B cell (primary cell): ENCODE results near the gene RASSF9. TPM values are rescaled to one million over a fixed set of nuclear protein-coding genes. Genes with fewer than 3 reads are reported as not detected.

Experiments used
- ATAC-seq: fragments of 200-7000 bp; cut with Tn5 transposase; one replicate; pipeline ENCODE4 v1.10.0; 2021; ENCODE audit warnings: low read depth, mild to moderate bottlenecking, moderate number of reproducible peaks, moderate library complexity
- CTCF ChIA-PET: fragments of 350-600 bp; sonication (Branson Sonifier 250); formaldehyde crosslinking; loops from one replicate; lab custom pipeline; 2021; ENCODE audit warnings: antibody characterized with exemption, inconsistent platforms; lab: Charles Lee
- POLR2A ChIA-PET: fragments of 350-600 bp; sonication (Branson Sonifier 250); formaldehyde crosslinking; loops from one replicate; lab custom pipeline; 2021; ENCODE audit warnings: antibody characterized with exemption; lab: Charles Lee
- DNase-seq: peaks from one replicate; pipeline ENCODE4 v3.0.0; 2013
- H2AFZ ChIP-seq: 2 replicates; pipeline ENCODE4 v1.6.1; 2012; ENCODE audit warnings: mild to moderate bottlenecking, low read depth, low read length; ENCODE audit not compliant: insufficient read depth, poor library complexity, severe bottlenecking
- H3K27ac ChIP-seq, 2 donors: 1 replicate in 1 of 2; 2 replicates in 1 of 2; pipeline ENCODE4 v1.5.1; 2012 to 2013; ENCODE audit warnings: low read length in 2 of 2, mild to moderate bottlenecking in 2 of 2, moderate library complexity in 1 of 2
- H3K27me3 ChIP-seq, 4 experiments: fragments of 200-600 bp in 1 of 4; sonication (generic) in 1 of 4; replicated peaks in 1 of 4; 1 replicate in 2 of 4; 2 replicates in 2 of 4; pipeline versions ENCODE4 v1.6.1 to v1.7.0; 2013 to 2016; ENCODE audit warnings: low read length in 3 of 4, mild to moderate bottlenecking in 2 of 4, mixed read lengths in 1 of 4, moderate library complexity in 1 of 4; ENCODE audit not compliant: insufficient read depth in 4 of 4, control insufficient read depth in 3 of 4; ENCODE audit errors: control extremely low read depth in 1 of 4
- H3K36me3 ChIP-seq, 2 experiments: replicated peaks in 1 of 2; 1 replicate in 1 of 2; 2 replicates in 1 of 2; pipeline versions ENCODE4 v1.6.1 to v1.7.1; 2013; ENCODE audit warnings: low read length in 1 of 2; ENCODE audit not compliant: insufficient read depth in 2 of 2, control insufficient read depth in 1 of 2; ENCODE audit errors: control extremely low read depth in 1 of 2, extremely low read depth in 1 of 2
- H3K4me1 ChIP-seq, 2 donors: fragments of 200-600 bp in 1 of 2; sonication (generic) in 1 of 2; 1 replicate in 1 of 2; 2 replicates in 1 of 2; pipeline versions ENCODE4 v1.5.1 to v1.6.1; 2013 to 2017; ENCODE audit warnings: low read length in 2 of 2; ENCODE audit not compliant: control insufficient read depth in 2 of 2, insufficient read depth in 2 of 2
- H3K4me2 ChIP-seq: replicated peaks from 2 replicates; pipeline ENCODE3; 2012; ENCODE audit warnings: mild to moderate bottlenecking, low read depth, low read length; ENCODE audit not compliant: poor library complexity, severe bottlenecking
- H3K4me3 ChIP-seq, 5 experiments: fragments of 200-600 bp in 1 of 5; sonication (generic) in 1 of 5; 1 replicate in 3 of 5; 2 replicates in 2 of 5; pipeline versions ENCODE4 v1.5.1 to v1.7.0; 2011 to 2016; ENCODE audit warnings: low read length in 4 of 5, mild to moderate bottlenecking in 4 of 5, low read depth in 2 of 5, control low read depth in 1 of 5, moderate library complexity in 1 of 5; ENCODE audit not compliant: insufficient read depth in 1 of 5; ENCODE audit errors: control extremely low read depth in 1 of 5, extremely low read depth in 1 of 5
- H3K79me2 ChIP-seq: fragments of 200-600 bp; sonication (generic); one replicate; pipeline ENCODE4 v1.6.0; 2016; ENCODE audit warnings: low read length; ENCODE audit not compliant: control insufficient read depth, insufficient read depth
- H3K9ac ChIP-seq: fragments of 200-600 bp; sonication (generic); 2 replicates; pipeline ENCODE4 v1.6.1; 2017; ENCODE audit warnings: mild to moderate bottlenecking, low read length, moderate library complexity
- H3K9me3 ChIP-seq, 3 donors: one replicate each; pipeline versions ENCODE4 v1.6.1 to v1.7.1; 2013; ENCODE audit warnings: low read length in 2 of 3; ENCODE audit not compliant: control insufficient read depth in 2 of 3, insufficient read depth in 1 of 3; ENCODE audit errors: control extremely low read depth in 1 of 3
- H4K20me1 ChIP-seq: 2 replicates; pipeline ENCODE4 v1.6.0; 2012; ENCODE audit warnings: mild to moderate bottlenecking, low read length; ENCODE audit not compliant: insufficient read depth, control insufficient read depth, poor library complexity, severe bottlenecking
- H3K27ac Mint-ChIP-seq: one replicate; pipeline ENCODE4 v1.8.0; 2021; ENCODE audit warnings: mixed read lengths
- H3K27me3 Mint-ChIP-seq: one replicate; pipeline ENCODE4 v1.8.0; 2021; ENCODE audit warnings: mixed read lengths
- H3K4me1 Mint-ChIP-seq: one replicate; pipeline ENCODE4 v1.8.0; 2021; ENCODE audit warnings: mixed read lengths
- H3K4me3 Mint-ChIP-seq: one replicate; pipeline ENCODE4 v1.8.0; 2021; ENCODE audit warnings: mixed read lengths
- H3K9me3 Mint-ChIP-seq: one replicate; pipeline ENCODE4 v1.8.0; 2022; ENCODE audit warnings: mixed read lengths; ENCODE audit not compliant: insufficient read depth
- EZH2 ChIP-seq: IDR thresholded peaks from 2 replicates; pipeline ENCODE4 v1.6.1; 2012; ENCODE audit warnings: borderline replicate concordance, low read depth, mild to moderate bottlenecking, moderate library complexity, low read length; ENCODE audit not compliant: insufficient read depth, poor library complexity, severe bottlenecking
- WGBS: methylation state at CpG from one replicate; pipeline ENCODE4 v1.1.5; 2013; ENCODE audit warnings: missing lambda C conversion rate; ENCODE audit not compliant: insufficient coverage; 5-methylcytosine and 5-hydroxymethylcytosine counted together
- intact Hi-C: fragments of 100-400 bp; cut with micrococcal nuclease; formaldehyde crosslinking; loops from one replicate; pipeline ENCODE4 v1.10.0; 2022
- polyA plus RNA-seq: library from polyadenylated mRNA; depleted of rRNA; stranded (reverse); fragments of >200 nt; gene quantifications from 2 replicates; pipeline ENCODE4 v1.2.3, GENCODE V29; 2012
- total RNA-seq, 2 donors: library from RNA; stranded (reverse); fragments of 120-200 nt in 1 of 2; gene quantifications; 1 replicate in 1 of 2; 2 replicates in 1 of 2; pipeline versions ENCODE4 v1.2.3 to v1.2.4, GENCODE V29; 2013 to 2022
- TF ChIP-seq, protein P1 (sequence below): fragments of 200-600 bp; IDR thresholded peaks from one replicate; pipeline ENCODE4 v1.8.0; 2022; ENCODE audit warnings: antibody characterized with exemption, mild to moderate bottlenecking

Gene RASSF9
- total and polyA plus RNA-seq, 2 donors (not counting 1 experiment from before 2014, with no cell fraction given) = not detected

DNA sequence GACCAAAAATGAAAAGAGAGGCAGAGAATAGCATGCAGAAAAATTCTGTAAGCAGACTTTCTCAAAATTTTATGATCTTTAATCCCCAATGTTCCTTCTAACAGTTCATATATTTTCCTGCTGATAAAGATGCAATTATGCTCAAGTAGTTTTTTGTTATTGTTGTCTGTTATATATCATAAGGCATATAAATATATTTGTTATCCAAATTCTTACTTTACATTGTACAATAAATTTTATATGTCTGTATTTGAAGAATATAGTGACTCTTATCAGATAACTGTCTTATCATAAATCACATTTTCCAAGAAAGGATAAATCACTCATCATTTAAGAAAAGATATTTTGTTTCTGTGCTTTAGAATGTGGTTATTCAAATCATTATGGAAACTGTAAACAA lies 2.6 kb downstream of the RASSF9 start:
- H3K9me3 Mint-ChIP-seq = peaks cover 2% of the 10 kb centered on the region
- no peak overlapping the region for H3K27ac Mint-ChIP-seq
- TF ChIP-seq, protein P1, sequence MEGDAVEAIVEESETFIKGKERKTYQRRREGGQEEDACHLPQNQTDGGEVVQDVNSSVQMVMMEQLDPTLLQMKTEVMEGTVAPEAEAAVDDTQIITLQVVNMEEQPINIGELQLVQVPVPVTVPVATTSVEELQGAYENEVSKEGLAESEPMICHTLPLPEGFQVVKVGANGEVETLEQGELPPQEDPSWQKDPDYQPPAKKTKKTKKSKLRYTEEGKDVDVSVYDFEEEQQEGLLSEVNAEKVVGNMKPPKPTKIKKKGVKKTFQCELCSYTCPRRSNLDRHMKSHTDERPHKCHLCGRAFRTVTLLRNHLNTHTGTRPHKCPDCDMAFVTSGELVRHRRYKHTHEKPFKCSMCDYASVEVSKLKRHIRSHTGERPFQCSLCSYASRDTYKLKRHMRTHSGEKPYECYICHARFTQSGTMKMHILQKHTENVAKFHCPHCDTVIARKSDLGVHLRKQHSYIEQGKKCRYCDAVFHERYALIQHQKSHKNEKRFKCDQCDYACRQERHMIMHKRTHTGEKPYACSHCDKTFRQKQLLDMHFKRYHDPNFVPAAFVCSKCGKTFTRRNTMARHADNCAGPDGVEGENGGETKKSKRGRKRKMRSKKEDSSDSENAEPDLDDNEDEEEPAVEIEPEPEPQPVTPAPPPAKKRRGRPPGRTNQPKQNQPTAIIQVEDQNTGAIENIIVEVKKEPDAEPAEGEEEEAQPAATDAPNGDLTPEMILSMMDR = no peak
- no peak for TF ChIP-seq EZH2
- Histone ChIP-seq H3K9ac (no peak overlapping the region), H3K4me1 (no peaks in the 10 kb centered on the region), H3K4me3 (no peak overlapping the region), H3K9me3 (no peaks in the 10 kb centered on the region), H3K36me3 (no peaks in the 10 kb centered on the region), H2AFZ (no peak overlapping the region), H3K27me3 (no peaks in the 10 kb centered on the region), H3K79me2 (no peaks in the 10 kb centered on the region), H4K20me1 (no peaks in the 10 kb centered on the region), H3K27ac (no peak overlapping the region), H3K4me2 (no peak overlapping the region)
- intact Hi-C loops = no loop called here
- POLR2A ChIA-PET = no interaction called here
- H3K4me3 Mint-ChIP-seq = no peak overlapping the region
- H3K27me3 Mint-ChIP-seq = no peaks in the 10 kb centered on the region
- DNase-seq (no peak), ATAC-seq (no peak)
- no peaks in the 10 kb centered on the region for H3K4me1 Mint-ChIP-seq
- CTCF ChIA-PET = no interaction called here

DNA sequence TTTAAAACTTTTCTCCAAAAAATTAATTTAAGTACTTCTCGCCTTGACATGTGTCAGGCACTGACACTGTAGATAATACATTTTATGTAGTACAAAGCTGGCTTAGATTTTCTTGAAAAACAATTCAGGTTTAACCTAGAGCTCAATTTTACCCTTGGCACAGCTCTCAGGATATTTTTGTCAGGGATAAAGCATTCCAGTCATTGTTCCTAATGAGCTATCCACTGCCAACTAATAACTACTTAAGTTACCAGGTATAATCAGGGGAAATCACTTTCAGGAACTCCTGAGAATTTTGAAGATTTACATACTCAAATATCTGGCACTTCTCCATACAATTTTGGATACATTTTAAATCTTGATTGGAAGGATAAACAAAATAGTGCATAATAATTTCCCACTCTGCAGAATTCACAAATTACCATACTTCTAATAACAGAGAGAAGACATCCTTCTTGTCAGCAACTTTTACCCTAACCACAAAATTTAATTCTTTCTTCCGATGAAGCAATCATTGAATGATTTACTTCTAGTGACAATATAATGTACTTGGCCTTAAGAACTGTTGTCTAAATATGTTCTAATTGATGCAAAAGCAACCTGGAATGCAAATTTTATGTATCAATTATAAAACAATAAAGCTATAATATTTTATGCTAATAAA lies 4.8 kb downstream of the RASSF9 start:
- Histone ChIP-seq H3K36me3 (no peaks in the 10 kb centered on the region), H3K4me1 (no peaks in the 10 kb centered on the region), H3K9ac (no peak overlapping the region), H4K20me1 (no peaks in the 10 kb centered on the region), H2AFZ (no peak overlapping the region), H3K79me2 (no peaks in the 10 kb centered on the region), H3K4me2 (no peak overlapping the region), H3K27me3 (no peaks in the 10 kb centered on the region), H3K9me3 (no peaks in the 10 kb centered on the region), H3K27ac (no peak overlapping the region), H3K4me3 (no peak overlapping the region)
- ChIA-PET POLR2A (no interaction called here), CTCF (no interaction called here)
- Mint-ChIP-seq H3K4me1 (no peaks in the 10 kb centered on the region), H3K9me3 (peaks cover 2% of the 10 kb centered on the region), H3K27ac (no peak overlapping the region), H3K27me3 (no peaks in the 10 kb centered on the region), H3K4me3 (no peak overlapping the region)
- no CpG with 5 or more reads among the region's 2 CpGs for WGBS
- intact Hi-C loops = no loop called here
- ATAC-seq (no peak), DNase-seq (no peak)
- TF ChIP-seq, protein P1 = no peak
- no peak for TF ChIP-seq EZH2
